Stimulated activated CD4-positive, alpha-beta T cell treated with anti-CD3 and anti-CD28 coated beads, Interleukin-1b, Interleukin-23, amount 100 ng/mL, for 24 hours (primary cell): Measurements from ENCODE around the gene NPPA.

ENCODE experiments used
- DNase-seq, 4 experiments: peaks; one replicate each; pipeline ENCODE4 v3.0.0-alpha.2; 2020; ENCODE audit warnings: low read depth in 4 of 4, low spot score in 1 of 4

The NPPA gene

DNA sequence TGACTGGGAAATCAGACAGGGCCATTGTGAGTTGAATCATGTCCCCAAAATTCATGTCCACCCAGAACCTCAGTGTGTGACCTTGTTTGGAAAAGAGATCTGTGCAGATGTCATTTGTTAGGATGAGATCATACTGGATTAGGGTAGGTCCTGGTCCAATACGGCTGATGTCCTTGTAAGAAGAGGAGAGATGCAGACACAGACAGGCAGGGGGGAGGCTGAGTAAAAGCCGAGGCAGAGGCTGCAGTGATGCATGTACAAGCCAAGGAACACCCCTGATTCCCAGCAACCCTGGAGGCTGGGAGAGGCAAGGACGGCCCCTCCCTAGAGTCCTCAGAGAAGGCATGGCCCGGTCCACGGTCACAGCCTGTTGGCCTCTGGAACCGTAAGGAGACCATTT is 27.0 kb upstream of the NPPA start:
- no peak for DNase-seq

DNA sequence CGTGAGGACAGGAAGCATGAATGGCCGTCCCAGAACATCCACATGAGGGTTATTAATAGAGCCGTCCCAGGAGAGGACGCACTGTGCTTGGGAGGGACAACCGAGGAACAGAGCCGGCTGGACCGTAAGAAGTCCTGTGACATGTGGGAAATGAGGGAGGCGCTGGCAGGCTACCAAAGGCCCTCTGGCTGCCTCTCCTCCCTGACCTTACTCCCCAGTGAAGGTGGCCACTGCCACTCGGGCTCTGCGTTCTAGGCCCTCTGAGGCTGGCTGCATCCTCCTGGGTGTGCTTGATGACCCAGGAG is 26.6 kb upstream of the NPPA start:
- DNase-seq: no peak

DNA sequence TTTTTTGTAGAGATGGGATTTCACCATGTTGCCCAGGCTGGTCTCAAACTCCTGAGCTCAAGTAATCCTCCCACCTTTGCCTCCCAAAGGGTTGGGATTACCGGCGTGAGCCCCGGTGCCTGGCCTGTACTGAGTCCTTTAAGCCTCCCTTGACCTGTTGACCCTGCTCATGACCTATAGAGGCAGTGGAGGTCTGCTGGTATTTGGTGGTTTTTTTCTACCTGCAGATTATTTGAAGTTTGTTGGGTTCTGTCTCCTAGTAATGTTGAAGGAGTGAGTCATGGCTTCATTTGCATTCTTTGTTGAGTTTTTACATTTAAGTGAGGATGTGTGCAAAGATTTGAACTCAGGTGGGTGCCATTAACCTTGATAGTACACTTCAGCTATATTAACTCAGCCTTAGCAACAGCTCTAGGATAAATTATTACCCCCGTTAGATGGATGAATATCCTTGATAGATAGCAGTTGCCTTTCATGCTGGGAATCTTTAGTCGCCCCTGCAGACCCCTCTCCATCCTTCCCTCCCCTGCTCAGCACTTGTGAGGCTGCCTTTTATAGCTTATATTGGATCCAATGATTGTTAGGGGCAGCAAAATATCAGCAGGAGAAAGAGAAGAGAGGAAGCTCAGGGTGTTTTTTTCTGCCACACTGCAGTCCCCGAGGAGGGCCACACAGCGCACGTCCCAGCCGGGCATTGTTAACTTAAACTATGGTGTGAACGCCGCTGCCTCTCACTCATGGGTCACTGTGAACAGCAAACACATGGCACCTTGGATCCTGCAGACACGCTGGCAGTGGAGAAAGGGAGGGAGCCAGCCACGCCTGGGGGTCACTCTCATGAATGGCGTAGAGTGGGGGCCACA is 26.0 kb upstream of the NPPA start:
- no peak for DNase-seq

DNA sequence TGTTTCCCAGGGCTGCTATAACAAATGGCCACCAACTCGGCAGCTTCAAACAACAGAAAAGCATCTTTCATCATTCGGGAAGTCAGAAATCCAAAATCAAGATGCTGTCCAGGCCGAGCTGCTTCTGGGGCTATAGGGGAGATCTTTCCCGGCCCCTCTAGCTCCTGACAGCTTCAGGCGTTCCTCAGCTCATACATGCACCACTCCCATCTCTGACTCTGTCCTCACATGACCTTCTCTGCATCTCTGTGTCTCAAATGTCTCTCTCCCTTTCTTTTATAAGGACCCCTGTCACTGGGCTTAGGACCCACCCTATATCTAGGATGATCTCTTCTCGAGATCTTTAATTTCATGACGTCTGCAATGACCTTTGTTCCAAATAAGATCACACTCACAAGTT is 25.0 kb upstream of the NPPA start:
- no peak for DNase-seq

DNA sequence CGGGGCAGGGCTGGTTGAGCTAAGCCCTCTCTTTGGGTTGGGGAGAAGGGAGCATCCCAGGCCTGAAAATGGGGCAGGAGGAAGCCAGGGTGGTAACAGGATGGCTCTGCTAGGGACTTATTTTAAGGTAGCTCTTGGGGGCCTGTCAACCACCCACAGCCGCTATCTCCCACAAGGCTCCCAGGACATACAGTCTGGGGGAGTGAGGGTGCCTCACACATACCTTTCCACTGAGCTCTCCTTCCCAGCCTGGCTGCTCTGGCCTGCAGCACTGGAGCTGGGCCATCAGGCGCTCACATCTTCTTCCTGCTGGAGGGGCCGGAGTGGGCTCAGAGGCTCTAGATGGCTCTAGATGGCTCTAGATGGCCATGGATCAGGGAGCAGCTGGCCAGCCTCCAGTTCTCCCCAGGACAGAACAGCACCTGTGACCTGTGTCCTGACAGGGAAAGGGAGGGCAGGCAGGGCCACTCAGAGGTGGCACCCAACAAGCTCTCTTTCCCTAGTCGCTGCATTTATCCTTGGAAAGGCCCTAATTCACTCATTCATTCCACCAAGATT is 22.1 kb upstream of the NPPA start:
- no peak for DNase-seq

DNA sequence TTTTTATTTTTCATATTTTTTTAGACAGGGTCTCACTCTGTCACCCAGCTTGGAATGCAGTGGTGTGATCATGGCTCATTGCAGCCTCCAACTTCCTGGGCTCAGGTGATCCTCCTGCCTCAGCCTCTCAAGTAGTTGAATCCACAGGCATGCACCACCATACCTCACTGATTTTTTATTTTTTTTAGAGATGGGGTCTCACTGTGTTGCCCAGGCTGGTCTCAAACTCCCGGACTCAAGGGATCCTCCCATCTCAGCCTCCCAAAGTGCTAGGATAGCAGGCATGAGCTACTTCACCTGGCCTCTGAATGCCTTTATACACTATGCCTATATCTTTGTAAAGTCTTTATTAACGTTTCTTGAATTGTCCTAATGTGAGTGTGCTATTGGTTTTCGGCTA is 21.5 kb upstream of the NPPA start:
- DNase-seq: no peak

DNA sequence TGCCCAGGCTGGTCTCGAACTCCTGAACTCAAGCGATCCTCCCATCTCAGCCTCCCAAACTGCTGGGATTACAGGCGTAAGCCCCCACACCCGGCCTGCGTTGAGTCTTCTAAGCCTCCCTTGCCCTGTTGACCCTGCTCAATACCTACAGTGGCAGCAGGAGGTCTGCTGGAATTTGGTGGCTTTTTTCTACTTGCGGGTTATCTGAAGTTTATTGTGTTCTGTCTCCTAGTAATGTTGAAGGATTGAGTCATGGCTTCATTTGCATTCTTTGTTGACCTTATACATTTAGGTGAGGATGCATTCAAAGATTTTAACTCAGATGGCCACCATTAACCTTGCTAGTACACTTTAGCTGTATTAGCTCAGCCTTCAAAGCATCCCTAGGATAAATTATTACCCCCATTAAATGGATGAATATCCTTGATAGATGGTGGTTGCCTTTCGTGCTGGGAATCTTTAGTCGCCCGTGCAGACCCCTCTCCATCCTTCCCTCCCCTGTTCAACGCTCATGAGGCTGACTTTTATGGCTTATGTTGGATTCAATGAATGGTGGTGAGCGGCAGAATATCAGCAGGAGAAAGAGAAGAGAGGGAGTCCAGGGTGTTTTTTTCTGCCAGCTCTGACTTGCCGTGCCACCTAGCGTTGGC is 20.9 kb upstream of the NPPA start:
- DNase-seq: no peak

DNA sequence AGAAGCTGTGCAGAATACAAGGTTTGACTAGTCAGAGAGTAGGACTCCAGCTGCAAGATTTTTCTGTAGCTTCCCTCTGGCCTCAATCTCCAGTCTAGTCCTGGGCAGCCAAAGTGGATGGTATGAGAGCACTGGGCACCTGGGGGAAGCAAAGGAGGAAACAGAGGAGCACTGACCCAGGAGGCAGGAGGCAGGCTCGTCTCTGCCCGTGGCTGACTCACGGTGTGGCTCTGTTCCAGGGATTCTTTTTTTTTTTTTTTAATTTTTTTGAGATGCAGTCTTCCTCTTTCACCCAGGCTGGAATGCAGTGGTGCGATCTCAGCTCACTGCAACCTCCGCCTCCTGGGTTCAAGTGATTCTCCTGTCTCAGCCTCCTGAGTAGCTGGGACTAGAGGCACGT is 15.3 kb upstream of the NPPA start:
- no peak for DNase-seq

DNA sequence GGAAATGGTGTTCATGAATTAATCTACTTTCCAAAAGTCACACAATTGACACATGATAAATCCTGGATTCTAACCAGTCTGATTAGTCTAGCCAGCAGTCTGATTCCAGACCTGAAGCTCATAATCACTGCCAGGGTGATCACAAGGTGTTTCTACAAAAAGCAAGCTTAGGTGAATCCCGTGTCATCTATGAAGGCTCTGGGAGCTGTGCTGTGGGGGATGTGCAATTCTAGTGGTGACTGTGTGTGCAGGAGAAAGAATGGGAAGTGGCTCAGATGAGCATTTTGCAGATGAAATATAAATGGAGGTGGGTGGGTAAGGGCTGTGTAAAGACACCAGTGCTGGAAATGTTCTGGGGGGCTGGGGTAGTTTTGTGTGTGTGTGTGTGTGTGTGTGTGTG is 13.0 kb upstream of the NPPA start:
- no peak for DNase-seq

DNA sequence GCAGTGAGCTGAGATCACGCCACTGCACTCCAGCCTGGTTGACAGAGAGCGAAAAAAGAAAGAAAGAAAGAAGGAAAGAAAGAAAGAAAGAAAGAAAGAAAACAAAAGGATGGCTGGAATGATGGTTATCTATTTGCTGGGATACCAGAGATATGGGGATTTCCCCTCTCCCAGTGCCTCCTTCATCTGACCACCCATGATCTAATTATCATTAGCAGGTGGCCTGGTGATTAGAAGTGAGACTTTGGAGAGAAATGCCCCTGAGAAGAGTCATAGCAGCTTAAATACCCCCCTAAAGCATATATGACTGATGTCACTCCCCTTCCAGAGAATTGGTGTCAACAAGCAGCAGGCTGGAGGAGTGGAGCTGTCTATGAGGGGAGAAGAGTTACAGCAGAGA is 12.5 kb upstream of the NPPA start:
- no peak for DNase-seq

DNA sequence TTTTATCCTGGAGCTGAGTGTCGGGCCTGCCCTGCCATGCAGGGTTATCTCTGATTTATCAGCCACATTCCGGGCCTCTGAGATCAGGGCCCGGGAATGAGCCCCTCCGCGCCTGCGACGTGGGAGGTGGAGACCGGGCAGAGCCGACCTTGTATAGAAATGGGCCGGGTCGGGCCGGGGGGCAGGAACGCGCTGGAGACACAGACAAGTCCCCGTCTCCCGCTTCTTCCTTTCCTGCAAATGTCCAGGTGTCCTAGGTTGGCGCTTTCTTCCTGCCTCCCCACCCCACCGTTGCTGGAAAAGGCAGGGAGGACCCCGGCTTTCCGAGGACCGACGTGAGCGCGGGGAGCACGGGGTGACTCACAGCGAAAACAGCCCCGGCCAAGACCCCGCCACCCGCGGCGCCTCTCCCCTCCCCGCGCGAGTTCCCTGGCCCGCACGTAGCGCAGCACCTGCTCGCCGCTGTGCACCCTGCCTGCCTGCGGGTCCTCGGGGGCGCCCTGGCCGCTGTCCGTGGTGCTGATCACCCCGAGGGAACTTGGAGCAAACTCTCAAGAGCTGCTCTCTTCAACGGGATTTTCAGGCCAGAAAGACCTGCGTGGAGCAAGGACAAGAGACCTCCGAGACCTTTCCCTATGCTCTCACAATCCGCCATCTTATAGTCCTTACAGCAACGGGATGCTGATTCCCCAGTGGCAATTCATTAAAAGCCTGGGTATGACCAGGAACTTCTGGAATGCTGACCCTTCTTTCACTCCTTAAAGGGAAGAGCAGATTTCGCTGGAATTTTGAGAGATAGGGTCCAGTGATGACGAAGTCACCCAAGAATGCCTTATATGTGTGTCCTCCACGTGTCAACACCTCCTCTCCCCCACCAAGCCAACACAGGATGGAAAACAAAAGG is 11.6 kb upstream of the NPPA start:
- DNase-seq: peak; percentile 17 to 55 (median 38)

DNA sequence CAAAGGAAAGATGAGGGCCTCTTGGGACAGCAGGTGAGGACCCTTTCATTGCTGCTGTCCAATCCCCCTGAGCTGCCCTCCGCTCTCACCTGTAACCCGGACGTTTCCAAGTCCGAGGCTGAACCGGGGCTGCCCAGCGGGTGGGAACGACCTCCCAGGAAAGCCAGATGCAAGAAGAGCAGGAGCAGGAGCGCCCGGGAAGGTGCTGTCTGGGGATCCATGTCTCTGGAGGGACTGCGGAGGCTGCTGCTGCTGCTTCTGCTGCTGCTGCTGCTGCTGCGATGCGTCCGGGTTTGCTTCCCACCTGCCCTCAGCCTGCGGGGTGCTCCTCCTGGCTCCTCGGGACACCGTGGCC is 11.0 kb upstream of the NPPA start, which contains the start of gene NPPB:
Gene NPPB (minus strand): TSS at position 333 of the 355 bp plus-strand sequence. CDS start 112 bp downstream, at position 221.
- no peak for DNase-seq

DNA sequence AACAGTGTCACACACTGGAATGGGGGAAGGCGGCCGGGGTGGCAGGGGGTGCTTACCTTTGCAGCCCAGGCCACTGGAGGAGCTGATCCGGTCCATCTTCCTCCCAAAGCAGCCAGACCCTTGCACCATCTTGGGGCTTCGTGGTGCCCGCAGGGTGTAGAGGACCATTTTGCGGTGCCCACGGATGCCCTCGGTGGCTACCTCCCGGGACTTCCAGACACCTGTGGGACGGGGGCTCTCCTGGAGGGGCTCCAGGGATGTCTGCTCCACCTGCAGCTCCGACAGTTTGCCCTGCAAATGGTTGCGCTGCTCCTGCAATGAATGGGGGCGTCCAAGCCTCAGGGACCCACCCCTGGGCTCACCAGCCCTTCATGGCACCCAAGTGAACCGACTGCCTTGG is 10.6 kb upstream of the NPPA start:
- no peak for DNase-seq

DNA sequence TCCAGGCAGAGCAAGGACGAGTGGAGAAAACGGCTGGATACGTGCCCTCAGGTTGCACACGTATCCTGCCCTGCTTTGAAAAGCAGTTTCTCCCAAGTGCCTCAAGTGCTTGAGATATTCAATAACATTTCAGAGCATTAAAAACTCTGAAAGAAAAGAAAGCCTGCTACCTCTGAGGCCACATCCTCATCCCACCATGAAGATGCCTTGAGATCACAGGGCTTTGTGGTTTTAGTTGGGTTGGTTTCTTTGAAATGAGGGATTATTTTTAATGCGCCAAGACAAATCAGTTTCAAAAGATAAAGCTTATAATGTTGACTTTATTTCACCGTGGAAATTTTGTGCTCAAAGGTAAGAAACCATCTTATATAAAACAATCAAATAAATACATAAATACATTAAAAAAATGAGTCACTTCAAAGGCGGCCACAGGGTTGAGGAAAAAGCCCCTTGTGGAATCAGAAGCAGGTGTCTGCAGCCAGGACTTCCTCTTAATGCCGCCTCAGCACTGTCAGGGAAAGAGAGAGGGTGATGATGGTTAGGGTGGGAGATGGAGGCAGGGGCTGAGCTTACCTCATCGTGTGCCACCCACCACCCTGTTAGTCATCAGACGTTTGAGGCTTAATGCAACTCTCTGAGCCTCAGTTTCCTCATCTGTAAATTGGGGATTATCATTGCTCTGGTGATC is 9.7 kb upstream of the NPPA start:
- no peak for DNase-seq

DNA sequence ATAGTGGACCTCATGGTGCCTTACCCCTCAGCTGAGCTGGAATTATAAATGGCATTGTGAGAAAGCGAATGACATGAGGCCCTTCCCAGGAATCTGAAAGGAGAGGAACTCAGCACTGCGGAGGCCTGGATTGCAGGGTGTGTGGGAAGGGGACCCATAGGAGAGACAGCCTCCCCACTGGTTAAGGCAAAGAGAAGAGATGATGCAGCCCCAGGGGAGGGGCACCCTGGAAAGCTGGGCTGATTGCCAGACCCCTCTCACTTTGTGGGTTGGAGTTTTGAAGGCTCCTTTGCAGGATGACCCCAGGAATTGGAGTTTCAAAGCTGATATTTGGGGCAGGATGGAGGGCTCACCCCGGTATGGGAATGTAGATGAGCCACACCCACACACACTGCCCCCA is 9.1 kb upstream of the NPPA start:
- DNase-seq: no peak

DNA sequence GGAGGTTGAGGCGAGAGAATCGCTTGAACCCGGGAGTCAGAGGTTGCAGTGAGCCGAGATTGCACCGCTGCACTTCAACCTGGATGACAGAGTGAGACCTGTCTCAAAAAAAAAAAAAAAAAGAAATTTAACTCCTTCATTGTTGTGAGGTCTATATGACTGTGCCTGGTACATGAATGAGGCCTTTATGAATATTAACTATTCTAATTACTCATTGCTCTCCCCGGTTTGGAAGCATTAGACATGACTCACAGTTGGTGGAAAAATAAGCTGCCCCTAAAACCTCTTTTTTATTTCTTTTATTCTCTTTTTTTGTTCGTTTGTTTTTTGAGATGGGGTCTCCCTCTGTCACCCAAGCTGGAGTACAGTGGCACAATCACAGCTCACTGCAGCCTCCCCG is 7.8 kb upstream of the NPPA start:
- no peak for DNase-seq

DNA sequence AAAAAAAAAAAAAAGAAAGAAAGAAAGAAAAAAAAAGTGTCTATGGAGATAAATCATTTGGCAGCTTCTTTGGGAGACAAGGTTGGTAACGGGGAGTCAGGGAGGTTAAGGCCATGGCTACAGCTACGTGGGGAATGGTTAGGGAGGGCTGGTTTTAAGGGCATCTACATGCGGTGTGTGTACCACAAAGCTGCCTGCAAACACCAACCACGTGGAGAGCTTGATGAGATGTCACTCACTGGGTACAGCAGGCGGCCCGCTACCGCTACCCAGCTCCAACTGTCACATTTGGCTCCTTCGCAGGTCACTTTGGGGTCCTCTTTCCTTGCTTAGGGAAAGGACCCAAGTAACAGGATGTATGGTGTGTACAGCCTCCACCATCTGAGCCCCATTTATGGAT is 6.9 kb upstream of the NPPA start:
- no peak for DNase-seq

DNA sequence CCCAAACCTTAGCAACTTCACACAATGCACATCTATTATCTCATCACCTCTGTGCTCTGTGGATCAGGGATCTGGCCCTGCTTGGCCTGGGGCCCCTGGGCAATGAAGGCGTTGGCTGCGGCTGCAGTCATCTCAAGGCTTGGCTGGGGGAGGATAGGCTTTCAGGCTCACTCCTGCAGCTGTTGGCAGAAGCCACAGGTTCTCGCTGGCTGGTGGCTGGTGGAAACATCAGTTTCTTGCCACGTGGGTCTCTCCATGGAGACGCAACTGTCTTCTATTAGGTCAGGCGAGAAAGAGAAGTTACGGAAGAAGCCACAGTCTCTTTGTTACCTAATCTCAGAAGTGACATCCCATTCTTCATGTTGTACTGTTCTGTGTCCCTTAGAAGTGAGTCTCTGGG is 3.6 kb upstream of the NPPA start:
- DNase-seq: no peak

DNA sequence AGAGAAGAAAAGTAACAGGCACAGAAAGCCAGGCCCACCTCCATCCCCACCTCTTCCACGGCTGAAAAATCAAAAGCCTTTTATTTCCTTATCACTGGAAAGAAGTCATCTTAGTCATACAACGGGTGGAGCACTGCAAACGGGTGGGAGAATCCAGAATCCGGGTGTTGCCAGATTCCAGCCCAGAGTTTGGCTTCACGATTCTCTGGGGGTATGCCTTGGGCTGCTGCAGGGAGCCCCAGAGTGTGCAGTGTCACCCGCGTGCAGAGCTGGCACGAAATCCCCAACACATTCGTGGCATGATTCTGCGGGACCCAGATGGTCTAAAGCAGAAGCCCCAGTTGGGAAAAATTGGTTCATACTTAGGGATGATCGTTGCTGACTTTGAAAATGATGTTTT is 2.6 kb upstream of the NPPA start:
- DNase-seq: no peak

DNA sequence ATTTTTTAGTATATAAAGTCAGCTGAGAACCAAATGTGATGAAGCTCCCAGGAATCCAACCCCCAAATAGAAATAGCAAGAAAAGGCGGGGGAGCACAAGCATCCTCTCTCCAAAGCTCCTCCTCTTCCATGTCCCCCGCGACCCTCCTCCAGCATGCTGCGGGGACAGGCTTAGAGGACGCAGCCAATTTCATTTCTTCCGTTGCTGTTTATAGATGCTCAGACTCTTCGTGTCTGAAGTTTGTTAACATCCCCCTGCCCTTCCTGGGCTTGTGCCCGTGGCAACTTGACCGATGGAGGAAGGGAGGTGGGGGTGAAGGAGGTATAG is 754 bp upstream of the NPPA start:
- DNase-seq: no peak

DNA sequence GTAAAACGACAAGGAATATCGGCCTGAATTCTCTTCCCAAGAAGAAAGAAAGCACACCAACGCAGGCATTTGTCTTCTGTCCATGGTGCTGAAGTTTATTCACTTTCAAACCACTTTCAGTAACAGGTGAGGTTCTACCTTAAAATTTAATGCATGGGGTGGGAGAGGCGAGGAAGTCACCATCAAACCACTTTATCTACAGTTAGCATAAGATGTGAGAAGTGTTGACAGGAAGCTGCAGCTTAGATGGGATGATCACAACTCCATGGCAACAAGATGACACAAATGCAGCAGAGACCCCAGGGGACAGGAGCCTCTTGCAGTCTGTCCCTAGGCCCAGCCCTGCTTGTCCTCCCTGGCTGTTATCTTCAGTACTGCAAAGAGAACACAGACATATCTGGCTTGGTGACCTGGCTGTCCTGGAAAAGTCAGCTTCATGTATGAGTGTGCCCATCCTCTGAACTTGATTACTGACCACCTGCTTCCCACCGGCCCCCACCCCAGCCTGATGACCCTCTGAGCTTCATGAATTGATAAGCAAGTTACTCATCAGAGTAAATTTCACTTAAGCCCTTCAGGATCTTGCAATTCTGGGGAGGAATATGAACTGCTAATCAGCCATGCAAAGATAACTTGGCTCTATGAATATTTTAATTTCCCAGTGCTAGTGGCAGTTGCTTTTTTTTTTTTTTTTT is 1.8 kb downstream of the NPPA start:
- no peak for DNase-seq
